Stimulated activated CD4-positive, alpha-beta T cell treated with anti-CD3 and anti-CD28 coated beads, Interleukin-4, amount 100 ng/mL, for 1 hour (primary cell): ENCODE results near the gene TTC34.
A peak's percentile ranks its signal among the peaks of the same experiment; 100 is the strongest.

Source experiments
- DNase-seq: peaks from one replicate; pipeline ENCODE4 v3.0.0-alpha.2; 2020

Gene TTC34

DNA sequence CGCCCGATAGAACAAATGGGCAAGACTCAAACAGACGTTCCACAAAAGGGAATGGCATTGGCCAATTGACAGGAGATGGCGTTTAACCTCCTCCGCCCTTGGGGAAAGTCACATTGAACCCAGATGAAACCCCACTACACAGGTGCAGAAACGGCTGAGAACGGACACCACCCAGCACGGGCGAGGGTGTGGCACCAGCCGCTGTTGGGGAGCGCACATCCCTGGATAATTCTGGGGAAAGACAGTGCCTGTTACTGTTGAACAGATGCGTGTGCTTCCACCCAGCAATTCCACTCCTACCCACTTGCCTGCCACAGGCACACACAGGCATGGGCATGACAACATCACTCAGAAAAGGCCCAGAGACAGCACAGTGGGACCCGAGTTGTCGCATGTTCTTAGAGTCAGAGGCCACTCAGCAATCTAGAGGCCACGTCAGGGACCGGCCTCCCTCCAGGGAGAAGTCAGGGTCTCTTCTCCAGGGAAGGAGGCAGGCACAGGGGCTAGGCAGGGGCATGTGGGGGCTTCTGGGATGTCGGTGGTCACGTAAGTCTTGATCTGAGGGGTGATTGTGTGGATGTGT lies 199.7 kb downstream of the TTC34 start:
- no peak for DNase-seq

- DNase-seq, result no peak
Observed at GRCh38 chr1:2598329-2598931, 203.1 kb downstream of the TTC34 start.

GRCh38 chr1:2597441-2598328 lies 203.8 kb downstream of the TTC34 start:
- no peak for DNase-seq

GRCh38 chr1:2596530-2597333 lies 204.8 kb downstream of the TTC34 start:
- DNase-seq, result no peak

GRCh38 chr1:2595812-2596529 lies 205.5 kb downstream of the TTC34 start:
- no peak for DNase-seq

GRCh38 chr1:2595261-2595811 lies 206.2 kb downstream of the TTC34 start:
- no peak for DNase-seq

- no peak for DNase-seq
Observed at GRCh38 chr1:2594641-2595131, 206.8 kb downstream of the TTC34 start.

DNA sequence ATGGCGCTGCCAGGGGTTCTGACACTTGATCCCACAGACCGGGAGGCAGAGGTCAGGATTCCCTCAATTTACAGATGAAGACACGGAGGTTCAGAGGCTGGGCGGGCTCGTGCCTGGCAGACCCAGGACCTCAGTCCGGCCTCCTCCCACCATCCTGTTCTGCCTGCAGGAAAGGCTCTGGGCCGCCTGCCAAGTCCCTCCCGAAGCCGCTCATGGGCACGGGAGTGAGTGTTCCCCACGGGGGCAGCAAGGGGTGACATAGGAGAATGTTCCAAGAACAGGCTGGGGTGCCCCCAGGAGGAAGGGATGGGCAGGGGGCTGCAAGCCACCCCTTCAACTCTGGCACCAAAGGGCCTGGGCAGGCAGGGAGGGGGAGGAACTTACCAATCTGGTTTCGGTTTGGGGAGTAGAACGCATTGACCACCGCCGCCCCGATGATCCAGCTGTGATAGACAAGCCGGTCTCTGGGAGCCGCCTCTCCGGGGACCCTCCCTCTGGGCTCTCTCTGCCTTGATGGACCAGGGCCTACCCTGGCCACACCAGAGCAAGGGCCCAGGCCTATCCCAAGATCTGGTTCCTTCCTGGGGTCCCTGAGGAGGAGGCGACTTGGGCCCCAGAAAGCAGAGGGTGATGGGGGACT lies 207.4 kb downstream of the TTC34 start:
- no peak for DNase-seq

DNA sequence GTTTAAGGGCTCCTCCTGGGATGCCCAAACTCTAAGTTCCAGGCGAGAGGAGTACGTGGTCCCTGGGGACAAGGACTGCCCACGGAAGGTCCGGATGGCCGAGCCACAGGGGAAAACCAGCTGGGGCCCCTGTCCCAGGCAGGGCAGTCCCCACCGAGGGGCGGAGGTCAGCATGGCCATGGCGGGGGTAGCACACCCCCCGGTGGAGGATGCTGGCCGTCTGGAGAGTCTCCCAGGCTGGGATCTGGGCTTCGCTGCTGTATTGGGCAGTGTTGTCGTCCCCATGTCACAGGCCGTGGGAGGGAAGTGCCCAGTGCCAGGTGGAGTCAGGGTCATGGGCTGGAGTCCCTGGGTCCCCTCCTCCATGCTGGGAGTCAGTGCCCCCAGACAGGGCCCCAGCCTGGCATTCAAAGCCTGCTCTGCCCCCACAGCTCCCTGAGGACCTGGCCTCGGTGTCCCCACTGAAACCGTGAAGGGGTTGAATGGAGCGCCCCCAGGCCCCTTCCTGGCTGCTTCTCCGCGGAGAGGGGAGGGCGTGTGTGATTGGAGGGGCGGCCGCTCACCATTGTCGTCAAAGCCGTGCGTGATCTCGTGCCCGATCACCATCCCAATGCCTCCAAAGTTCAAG lies 208.1 kb downstream of the TTC34 start:
- no peak for DNase-seq

DNA sequence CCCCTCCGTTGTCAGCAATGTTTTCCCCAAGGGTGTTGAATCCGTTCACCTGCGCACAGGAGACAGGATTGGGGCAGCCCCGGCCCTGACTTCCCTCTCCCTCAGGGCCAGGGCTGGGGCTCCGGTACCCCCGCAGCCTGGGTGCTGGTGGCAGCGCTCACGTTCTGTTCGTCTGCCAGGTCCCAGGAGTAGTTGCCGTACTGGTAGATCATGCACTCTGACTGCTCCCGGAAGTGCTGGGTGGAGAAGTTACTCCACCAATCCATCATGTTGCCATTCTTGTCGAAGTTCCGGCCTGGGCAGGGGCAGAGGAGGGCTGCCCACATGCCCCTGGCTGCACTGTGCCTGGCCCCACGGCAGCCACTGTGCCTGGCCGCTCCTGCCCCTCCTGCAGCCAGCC lies 208.8 kb downstream of the TTC34 start:
- no peak for DNase-seq

DNA sequence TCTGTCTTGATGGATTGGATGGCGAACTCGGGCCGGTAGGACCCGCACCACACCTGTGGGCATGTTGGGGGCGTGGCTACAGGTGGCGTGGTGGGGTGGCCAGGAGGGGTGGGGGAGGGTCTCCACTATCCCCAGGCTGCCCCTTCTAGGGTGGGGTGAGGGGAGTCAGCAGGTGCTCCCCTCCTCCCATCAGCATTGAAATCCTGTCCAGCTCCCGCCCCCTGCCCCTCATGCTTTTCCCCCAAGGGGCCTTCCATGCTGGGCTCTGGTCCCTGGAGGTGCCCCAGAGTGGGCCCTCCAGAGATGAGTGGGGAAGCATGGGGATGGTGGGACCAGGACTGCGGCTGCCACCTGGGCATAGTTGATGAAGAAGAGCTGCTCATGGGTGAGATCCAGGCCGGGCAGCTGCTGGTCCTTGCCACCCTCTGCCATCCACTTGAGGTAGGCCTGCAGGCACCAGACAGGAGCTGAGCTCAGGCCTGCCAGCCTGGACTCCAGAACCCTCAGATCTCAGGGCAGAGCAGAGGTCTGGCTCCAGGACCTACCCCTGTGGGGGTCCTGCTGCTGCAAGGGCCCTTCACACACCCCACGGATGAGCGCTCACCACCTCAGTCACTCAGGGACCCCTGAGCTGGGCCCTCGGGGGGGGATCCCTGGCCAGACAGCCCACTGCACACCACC lies 209.8 kb downstream of the TTC34 start:
- no peak for DNase-seq

DNA sequence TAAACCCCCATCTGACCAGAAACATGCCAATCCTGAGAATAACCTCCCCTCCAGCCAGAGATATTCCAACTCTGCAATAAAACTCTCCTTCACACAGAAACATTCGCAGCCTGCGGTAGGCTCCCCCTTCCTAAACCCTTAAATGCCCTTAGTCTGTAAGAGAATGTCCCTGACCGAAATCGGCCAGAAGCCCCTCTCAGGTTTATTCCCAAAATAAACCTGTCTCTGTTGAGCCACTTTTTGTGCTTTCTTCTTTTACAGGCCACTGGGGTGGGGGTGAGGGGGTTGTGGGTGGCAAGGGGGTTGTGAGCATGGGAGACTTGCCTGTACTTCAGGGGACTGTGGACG lies 210.3 kb downstream of the TTC34 start:
- DNase-seq, result peak; percentile 1

DNA sequence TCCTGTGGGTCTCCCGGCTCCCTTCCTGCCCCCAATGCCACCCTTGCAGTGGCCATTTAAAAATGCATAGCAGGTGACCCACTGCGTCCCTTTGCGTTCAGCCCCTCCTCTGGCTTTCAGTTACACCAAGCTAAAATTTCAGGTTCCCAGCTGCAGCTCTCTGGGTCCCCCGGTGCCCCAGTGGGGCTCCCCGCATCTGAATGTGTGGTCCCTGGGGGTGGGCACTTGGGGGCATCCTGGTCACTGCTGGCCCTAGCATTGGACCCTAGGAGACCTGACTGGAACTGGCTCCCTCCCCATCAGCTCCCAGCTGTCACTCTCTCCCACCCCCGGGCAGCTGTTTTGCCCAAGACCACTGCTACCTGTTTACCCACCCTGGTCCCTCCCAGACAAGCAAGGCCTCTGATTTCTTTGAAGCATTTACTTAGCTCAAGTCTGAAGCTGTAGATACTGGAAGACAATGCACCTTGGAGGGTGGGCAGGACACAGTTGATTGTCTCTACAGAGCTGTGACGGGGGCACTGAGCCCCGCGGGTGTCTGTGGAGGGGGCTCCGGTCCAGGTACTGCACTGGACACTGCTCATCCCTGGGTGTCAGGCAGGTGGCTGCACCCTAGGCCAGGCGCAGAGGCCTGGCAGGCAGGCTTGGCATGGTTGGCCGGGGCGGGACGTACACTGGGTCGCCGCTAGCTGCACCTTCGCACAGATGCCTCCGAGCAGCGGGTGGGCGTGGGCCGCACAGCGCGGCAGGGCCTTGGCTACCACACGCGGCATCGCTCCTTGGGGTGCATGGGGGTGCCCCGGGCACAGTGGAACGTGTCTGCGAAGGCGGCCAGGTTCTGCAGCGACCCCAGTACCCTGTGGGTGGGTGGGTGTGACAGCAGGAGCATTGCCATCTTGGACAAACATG lies 211.0 kb downstream of the TTC34 start:
- no peak for DNase-seq

DNA sequence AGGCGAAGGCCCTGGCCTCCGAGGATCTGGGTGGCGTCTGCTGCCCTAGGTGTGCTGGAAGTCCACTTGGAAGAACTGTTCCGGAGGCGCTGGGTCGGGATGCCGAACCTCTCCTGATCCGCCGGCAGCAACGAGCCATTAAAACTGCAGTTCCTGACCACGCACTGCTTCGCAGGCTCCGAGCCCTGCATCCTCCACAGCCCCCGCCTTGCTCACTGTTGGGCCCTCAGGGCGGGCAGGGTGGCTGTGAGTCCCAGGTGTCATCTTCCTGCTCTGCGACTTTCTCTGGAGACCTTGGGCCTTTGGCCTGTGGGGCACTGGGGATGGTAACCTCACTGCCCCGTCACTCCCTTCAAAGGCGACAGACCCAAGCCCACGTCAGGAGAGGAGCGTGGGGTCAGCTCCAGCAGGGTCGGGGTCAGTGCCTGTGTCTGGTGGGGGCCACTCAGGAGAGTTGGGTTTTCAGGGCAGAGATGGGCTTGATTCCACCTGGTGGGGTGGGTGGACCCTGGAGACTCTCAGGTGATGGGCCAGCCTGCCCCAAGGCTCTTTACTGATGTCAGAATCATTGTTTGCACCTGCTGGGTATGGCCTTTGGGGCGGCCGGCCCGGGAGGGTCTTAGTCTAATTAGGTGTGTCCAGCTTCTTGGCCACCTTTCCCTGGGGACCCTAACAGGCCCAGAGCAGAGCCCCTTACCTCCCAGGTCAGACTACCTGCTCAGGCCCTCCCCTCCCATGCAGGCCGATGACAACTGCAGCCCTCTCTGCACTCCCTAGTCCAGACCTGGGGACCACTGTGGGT lies 211.9 kb downstream of the TTC34 start:
- no peak for DNase-seq

GRCh38 chr1:2588661-2589430 lies 212.6 kb downstream of the TTC34 start:
- no peak for DNase-seq

- no peak for DNase-seq
Observed at GRCh38 chr1:2587860-2588571, 213.5 kb downstream of the TTC34 start.
